KMS-11 (cell line): ENCODE data around the gene KCNQ1.

ENCODE experiments used
- H2AFZ ChIP-seq: fragments of 200-600 bp; sonication (generic); 2 replicates; pipeline ENCODE4 v1.6.1; 2016; ENCODE audit warnings: antibody characterized with exemption, mixed run types, low read depth
- H3K27ac ChIP-seq: fragments of 200-600 bp; sonication (generic); 2 replicates; pipeline ENCODE4 v1.6.1; 2016; ENCODE audit warnings: mild to moderate bottlenecking, mixed run types
- H3K27me3 ChIP-seq: fragments of 200-600 bp; sonication (generic); 2 replicates; pipeline ENCODE4 v1.6.1; 2017; ENCODE audit warnings: mild to moderate bottlenecking, low read depth, mixed run types, moderate library complexity; ENCODE audit not compliant: insufficient read depth
- H3K36me3 ChIP-seq: fragments of 200-600 bp; sonication (generic); 2 replicates; pipeline ENCODE4 v1.6.1; 2017; ENCODE audit warnings: mild to moderate bottlenecking, mixed run types; ENCODE audit not compliant: insufficient read depth
- H3K4me1 ChIP-seq: fragments of 200-600 bp; sonication (generic); 2 replicates; pipeline ENCODE4 v1.6.1; 2016; ENCODE audit warnings: mild to moderate bottlenecking, low read depth, mixed run types; ENCODE audit not compliant: poor library complexity, severe bottlenecking
- H3K4me2 ChIP-seq: fragments of 200-600 bp; sonication (generic); 2 replicates; pipeline ENCODE4 v1.7.0; 2016; ENCODE audit warnings: mild to moderate bottlenecking, mixed run types
- H3K4me3 ChIP-seq: fragments of 200-600 bp; sonication (generic); IDR thresholded peaks from 2 replicates; pipeline ENCODE4 v1.6.1; 2017; ENCODE audit warnings: low read depth, low read length, mixed read lengths; ENCODE audit not compliant: insufficient read depth
- H3K79me2 ChIP-seq: fragments of 200-600 bp; sonication (generic); 2 replicates; pipeline ENCODE4 v1.6.1; 2016; ENCODE audit warnings: low read depth, mixed run types; ENCODE audit not compliant: insufficient read depth
- H3K9ac ChIP-seq: fragments of 200-600 bp; sonication (generic); 2 replicates; pipeline ENCODE4 v1.6.1; 2016; ENCODE audit warnings: mild to moderate bottlenecking, mixed run types
- H4K20me1 ChIP-seq: fragments of 200-600 bp; sonication (generic); 2 replicates; pipeline ENCODE4 v1.6.1; 2016; ENCODE audit warnings: mild to moderate bottlenecking, mixed run types; ENCODE audit not compliant: insufficient read depth
- TF ChIP-seq, protein P1 (sequence below): fragments of 200-600 bp; sonication (generic); conservative IDR thresholded peaks from 2 replicates; pipeline ENCODE4 v1.6.1; 2017; ENCODE audit warnings: low read depth, mild to moderate bottlenecking, antibody characterized with exemption, low read length, moderate library complexity, mixed read lengths

Gene KCNQ1

DNA sequence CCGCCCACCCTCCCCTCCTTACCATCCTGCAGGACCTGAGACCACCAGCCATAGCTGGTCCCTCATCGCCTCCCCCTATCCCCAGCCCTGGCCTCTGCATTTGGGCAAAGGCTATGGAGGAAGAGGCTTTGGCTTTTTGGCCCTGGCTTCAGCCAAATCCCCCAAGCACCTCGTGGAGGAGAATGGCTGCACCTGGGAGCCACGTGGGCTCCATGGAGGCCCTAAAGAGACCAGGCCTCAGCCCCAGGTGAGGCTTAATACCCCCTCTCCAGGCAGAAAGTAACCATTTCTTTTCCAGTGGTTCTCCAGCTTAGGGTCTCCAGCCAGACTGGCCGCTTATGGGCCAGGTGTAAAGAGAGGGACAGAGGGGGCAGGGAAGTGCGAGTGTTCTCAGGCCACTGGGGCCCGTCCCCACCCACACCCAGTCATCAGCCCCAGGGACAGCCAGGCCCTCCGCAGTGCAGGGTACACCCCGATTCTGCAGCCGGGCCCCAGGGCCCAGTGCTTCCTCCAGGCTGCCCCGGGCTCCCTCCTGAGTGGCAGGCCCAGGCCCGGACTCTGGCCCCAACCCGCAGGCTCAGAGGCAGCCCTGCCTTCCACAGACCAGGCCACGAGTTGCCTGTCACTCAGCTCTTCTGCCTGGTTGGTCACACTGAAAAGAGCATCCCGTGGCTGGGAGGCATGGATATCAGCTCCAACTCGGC is 414.3 kb downstream of the KCNQ1 start:
- H3K27me3 ChIP-seq, result peaks cover 3% of the 10 kb centered on the region; the same call in 1 of the 2 replicates
- TF ChIP-seq, protein P1, sequence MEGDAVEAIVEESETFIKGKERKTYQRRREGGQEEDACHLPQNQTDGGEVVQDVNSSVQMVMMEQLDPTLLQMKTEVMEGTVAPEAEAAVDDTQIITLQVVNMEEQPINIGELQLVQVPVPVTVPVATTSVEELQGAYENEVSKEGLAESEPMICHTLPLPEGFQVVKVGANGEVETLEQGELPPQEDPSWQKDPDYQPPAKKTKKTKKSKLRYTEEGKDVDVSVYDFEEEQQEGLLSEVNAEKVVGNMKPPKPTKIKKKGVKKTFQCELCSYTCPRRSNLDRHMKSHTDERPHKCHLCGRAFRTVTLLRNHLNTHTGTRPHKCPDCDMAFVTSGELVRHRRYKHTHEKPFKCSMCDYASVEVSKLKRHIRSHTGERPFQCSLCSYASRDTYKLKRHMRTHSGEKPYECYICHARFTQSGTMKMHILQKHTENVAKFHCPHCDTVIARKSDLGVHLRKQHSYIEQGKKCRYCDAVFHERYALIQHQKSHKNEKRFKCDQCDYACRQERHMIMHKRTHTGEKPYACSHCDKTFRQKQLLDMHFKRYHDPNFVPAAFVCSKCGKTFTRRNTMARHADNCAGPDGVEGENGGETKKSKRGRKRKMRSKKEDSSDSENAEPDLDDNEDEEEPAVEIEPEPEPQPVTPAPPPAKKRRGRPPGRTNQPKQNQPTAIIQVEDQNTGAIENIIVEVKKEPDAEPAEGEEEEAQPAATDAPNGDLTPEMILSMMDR, result no peak

DNA sequence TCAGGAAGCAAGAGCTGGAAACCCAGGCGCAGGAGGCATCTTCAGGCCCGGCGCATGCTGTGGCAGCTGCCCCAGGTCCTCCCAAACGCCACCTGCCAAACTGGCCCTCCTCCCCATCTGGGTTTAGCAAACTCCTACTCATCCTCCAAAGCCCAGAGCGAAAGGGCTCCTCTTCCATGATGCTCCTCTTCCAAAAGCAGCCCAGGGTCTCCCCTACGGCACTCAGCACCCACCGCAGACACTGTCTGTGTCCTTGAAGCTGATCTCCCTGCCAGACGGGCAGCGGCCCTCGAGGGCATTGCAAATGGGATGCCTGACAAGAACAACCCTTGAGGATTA is 414.9 kb downstream of the KCNQ1 start:
- Histone ChIP-seq H3K4me2 (no peak overlapping the region), H3K4me1 (no peaks in the 10 kb centered on the region), H3K9ac (no peak overlapping the region), H2AFZ (no peak overlapping the region), H3K27ac (no peak overlapping the region), H3K4me3 (no peak overlapping the region), H4K20me1 (no peaks in the 10 kb centered on the region), H3K27me3 (peaks cover 3% of the 10 kb centered on the region; the same call in 1 of the 2 replicates), H3K36me3 (no peaks in the 10 kb centered on the region), H3K79me2 (no peaks in the 10 kb centered on the region)
- TF ChIP-seq, protein P1, result no peak

More for the DNA sequence above, 414.3 kb downstream of the KCNQ1 start:
- H4K20me1 ChIP-seq, result no peaks in the 10 kb centered on the region
- H3K79me2 ChIP-seq, result no peaks in the 10 kb centered on the region
- H3K4me2 ChIP-seq, result no peak overlapping the region
- H3K4me3 ChIP-seq, result no peak overlapping the region
- H3K9ac ChIP-seq, result no peak overlapping the region
- H3K4me1 ChIP-seq, result no peaks in the 10 kb centered on the region
- H2AFZ ChIP-seq, result no peak overlapping the region
- H3K36me3 ChIP-seq, result no peaks in the 10 kb centered on the region
- no peak overlapping the region for H3K27ac ChIP-seq

DNA sequence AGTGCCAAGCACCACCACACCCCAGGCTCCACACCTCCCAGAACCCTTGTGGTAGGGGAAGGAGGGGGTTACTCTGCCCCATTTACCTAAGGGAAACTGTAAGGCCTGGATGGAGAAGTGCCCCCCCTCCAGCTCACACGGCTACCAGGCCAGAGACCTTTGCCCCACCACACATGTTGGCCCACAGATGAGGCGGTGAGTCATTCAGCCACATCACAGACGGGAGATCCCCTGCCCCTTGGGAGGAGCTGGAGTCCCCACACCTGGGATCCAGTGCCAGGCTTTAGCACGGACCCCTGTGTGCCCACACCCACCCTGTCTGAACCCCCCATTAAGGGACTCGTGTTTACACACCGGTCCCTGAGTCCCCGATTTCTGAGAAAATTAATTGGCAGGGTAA is 415.8 kb downstream of the KCNQ1 start:
- no peak overlapping the region for H3K4me2 ChIP-seq
- no peaks in the 10 kb centered on the region for H3K36me3 ChIP-seq
- no peak overlapping the region for H3K9ac ChIP-seq
- H2AFZ ChIP-seq, result no peak overlapping the region
- H3K27me3 ChIP-seq, result peaks cover 3% of the 10 kb centered on the region; the same call in 1 of the 2 replicates
- no peaks in the 10 kb centered on the region for H3K79me2 ChIP-seq
- TF ChIP-seq, protein P1, result no peak
- no peak overlapping the region for H3K27ac ChIP-seq
- no peaks in the 10 kb centered on the region for H4K20me1 ChIP-seq
- H3K4me3 ChIP-seq, result no peak overlapping the region
- no peaks in the 10 kb centered on the region for H3K4me1 ChIP-seq

DNA sequence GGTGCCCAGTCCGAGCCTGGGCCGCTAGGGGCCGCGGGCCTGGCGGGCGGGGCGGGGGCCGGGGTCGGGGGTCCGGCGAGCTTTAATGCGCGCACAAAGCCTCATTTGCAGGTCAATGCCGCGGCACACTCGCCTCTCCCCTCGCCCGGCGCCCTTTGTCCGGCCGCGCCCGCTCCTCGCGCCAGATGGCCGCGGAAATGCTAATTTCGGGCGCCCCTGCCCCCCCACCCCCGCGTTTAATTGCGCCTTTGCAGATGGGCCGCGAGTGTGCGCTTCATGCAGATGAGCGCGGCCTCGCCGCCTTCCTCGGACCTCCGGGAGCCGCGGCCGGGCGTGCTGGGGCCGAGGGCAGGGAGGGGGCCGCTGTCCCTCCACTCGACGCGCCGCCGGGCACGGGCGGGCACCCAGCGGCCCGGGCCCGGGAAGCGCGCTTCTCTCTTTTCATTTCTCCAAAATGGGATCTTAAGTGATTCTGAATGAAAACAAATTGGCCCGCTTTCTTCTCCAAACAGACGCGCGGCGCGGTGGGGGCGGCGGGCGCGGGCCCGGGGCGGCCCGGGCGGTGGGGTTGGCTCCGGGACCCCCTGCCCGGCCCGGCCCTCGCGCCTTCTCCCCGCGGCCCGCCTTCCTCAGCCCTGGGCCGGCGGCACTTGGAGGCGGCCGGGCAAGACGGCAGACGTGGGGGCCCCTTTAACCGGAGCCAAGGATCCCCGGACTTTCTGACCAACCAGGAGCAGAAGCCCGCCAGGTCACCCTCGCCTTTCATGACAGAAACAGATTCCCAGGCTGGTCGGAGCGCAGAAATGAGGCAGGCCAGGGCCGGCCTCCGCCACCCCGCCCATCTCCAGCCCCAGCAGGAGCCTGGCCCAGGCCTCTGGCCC is 417.8 kb downstream of the KCNQ1 start:
- Histone ChIP-seq H4K20me1 (no peaks in the 10 kb centered on the region), H3K79me2 (no peaks in the 10 kb centered on the region), H3K27ac (no peak overlapping the region), H3K36me3 (no peaks in the 10 kb centered on the region), H3K4me2 (no peak overlapping the region), H3K9ac (no peak overlapping the region), H3K4me3 (no peak overlapping the region), H3K4me1 (no peaks in the 10 kb centered on the region), H2AFZ (no peak overlapping the region), H3K27me3 (peaks cover 3% of the 10 kb centered on the region; the same call in 1 of the 2 replicates)
- TF ChIP-seq, protein P1, result no peak
